ENCODE results near the gene PDE1C.

PDE1C gene

DNA sequence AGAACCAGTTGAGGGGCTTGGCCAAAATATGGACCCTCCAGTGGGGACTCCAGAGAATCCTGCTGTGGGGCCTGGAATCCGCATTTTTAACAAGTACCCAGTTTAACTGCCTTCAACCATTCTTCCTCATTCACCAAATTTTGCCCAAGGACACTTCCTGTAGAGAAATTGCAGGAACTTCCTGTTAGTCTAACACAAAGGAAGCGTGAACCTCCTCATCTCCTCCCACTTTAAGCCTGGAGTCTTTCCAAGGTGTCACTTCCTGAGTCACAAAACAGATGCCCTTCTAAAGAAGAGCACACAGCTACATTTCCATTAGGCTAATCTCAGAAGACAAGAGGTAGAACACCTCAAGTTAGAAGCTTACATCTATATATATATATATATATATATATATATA, 194.8 kb downstream of the PDE1C start:
- H2AK5ac ChIP-seq (ENCODE audit: low read length, severe bottlenecking), result no peak overlapping the region
- 60% methylated on average over 2 of the region's 2 CpGs for WGBS
- H2BK15ac ChIP-seq (ENCODE audit: low read depth, poor library complexity, severe bottlenecking), result no peak overlapping the region
- H3K27me3 ChIP-seq (ENCODE audit: control insufficient read depth in 1 of 2, insufficient read depth in 1 of 2, low read length in 2 of 2), result no peaks in the 10 kb centered on the region
- H3K4me1 ChIP-seq (ENCODE audit: control insufficient read depth, insufficient read depth, low read depth, low read length), result no peaks in the 10 kb centered on the region
- no peak overlapping the region for H2BK120ac ChIP-seq (ENCODE audit: low read depth, low read length)
- H3K36me3 ChIP-seq (ENCODE audit: control insufficient read depth in 1 of 2, insufficient read depth in 2 of 2, low read depth in 1 of 2, low read length in 2 of 2), result peaks cover 10 to 33% of the 10 kb centered on the region in 2 experiments
- H3K4me3 ChIP-seq (ENCODE audit: insufficient read depth in 1 of 2, low read depth in 1 of 2, low read length in 2 of 2), result no peak overlapping the region
- H3K9me3 ChIP-seq (ENCODE audit: control insufficient read depth, low read length), result no peaks in the 10 kb centered on the region
- H3K27ac ChIP-seq (ENCODE audit: low read length, poor library complexity, severe bottlenecking), result no peak overlapping the region
- no peak overlapping the region for H2BK12ac ChIP-seq (ENCODE audit: low read length in 2 of 2)
- H3K23ac ChIP-seq (ENCODE audit: low read length in 2 of 2), result no peak overlapping the region
- no peak overlapping the region for H2BK5ac ChIP-seq (ENCODE audit: low read depth, low read length, poor library complexity, severe bottlenecking)
- no peak overlapping the region for H3K4me2 ChIP-seq (ENCODE audit: low read length, poor library complexity, severe bottlenecking)
- H3K14ac ChIP-seq (ENCODE audit: low read length in 2 of 2), result no peak overlapping the region
- peak overlapping the region in 1 of 2 experiments; percentile 62 for H3K18ac ChIP-seq (ENCODE audit: low read depth in 1 of 2, low read length in 2 of 2)
- peak overlapping the region in 1 of 2 experiments; percentile 28 for H3K4ac ChIP-seq (ENCODE audit: low read depth in 1 of 2, low read length in 2 of 2)
- H3K9ac ChIP-seq (ENCODE audit: low read length), result no peak overlapping the region
- H4K8ac ChIP-seq (ENCODE audit: low read length), result peak overlapping the region; percentile 41
- H3K79me1 ChIP-seq (replicated peaks; ENCODE audit: low read length, poor library complexity, severe bottlenecking), result peaks cover 9% of the 10 kb centered on the region
- no peak overlapping the region for H2AFZ ChIP-seq (ENCODE audit: low read depth, low read length)
- no peak overlapping the region for H4K91ac ChIP-seq (ENCODE audit: low read length)
- DNase-seq, result no peak

DNA sequence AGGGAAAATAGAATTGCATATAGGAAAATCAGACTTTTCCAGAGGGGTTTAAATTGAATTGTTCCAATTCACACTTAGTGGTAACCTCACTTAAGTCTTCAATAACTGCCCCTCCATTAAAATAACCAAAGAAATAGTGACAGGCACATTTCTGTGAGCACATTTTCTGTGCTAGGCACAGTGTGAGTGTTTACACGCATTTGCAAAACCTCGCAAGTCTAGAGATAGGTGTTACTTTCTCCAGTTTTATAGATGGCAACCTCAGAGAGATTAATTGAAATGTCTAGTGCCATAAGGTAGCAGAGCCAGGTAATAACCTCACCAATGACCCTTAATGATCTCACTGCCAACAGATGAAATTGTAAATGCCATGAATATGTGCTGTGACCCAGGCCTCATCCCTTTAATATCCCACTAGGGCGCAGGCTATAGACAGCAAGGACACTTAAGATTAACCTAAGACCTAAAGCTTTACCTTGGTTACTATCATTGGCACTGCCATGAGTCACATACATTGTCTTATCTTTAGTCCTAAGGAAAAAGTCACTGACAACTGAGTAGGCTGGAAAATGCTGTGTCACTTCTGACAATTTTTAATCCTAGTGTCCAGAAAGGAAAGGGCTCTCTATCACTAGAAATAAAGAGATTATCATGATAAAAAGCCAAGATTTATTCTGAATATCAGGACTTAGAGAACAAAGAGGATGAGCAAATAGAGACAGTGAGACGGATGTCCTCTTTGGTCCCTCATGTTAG, 195.4 kb downstream of the PDE1C start:
- Histone ChIP-seq H3K9me3 (ENCODE audit: control insufficient read depth, low read length) (no peaks in the 10 kb centered on the region), H3K9ac (ENCODE audit: low read length) (no peak overlapping the region), H2BK120ac (ENCODE audit: low read depth, low read length) (no peak overlapping the region), H2AFZ (ENCODE audit: low read depth, low read length) (no peak overlapping the region), H3K23ac (ENCODE audit: low read length in 2 of 2) (no peak overlapping the region), H4K8ac (ENCODE audit: low read length) (peak overlapping the region; percentile 41), H3K4ac (ENCODE audit: low read depth in 1 of 2, low read length in 2 of 2) (no peak overlapping the region), H3K4me1 (ENCODE audit: control insufficient read depth, insufficient read depth, low read depth, low read length) (no peaks in the 10 kb centered on the region), H2BK5ac (ENCODE audit: low read depth, low read length, poor library complexity, severe bottlenecking) (no peak overlapping the region), H3K79me1 (replicated peaks; ENCODE audit: low read length, poor library complexity, severe bottlenecking) (peaks cover 9% of the 10 kb centered on the region), H2AK5ac (ENCODE audit: low read length, severe bottlenecking) (no peak overlapping the region), H2BK15ac (ENCODE audit: low read depth, poor library complexity, severe bottlenecking) (no peak overlapping the region), H3K4me3 (ENCODE audit: insufficient read depth in 1 of 2, low read depth in 1 of 2, low read length in 2 of 2) (no peak overlapping the region), H3K4me2 (ENCODE audit: low read length, poor library complexity, severe bottlenecking) (no peak overlapping the region), H3K27ac (ENCODE audit: low read length, poor library complexity, severe bottlenecking) (no peak overlapping the region), H4K91ac (ENCODE audit: low read length) (no peak overlapping the region), H3K27me3 (ENCODE audit: control insufficient read depth in 1 of 2, insufficient read depth in 1 of 2, low read length in 2 of 2) (no peaks in the 10 kb centered on the region), H3K18ac (ENCODE audit: low read depth in 1 of 2, low read length in 2 of 2) (peak overlapping the region in 1 of 2 experiments; percentile 62), H3K14ac (ENCODE audit: low read length in 2 of 2) (peak overlapping the region in 1 of 2 experiments; percentile 84), H2BK12ac (ENCODE audit: low read length in 2 of 2) (no peak overlapping the region), H3K36me3 (ENCODE audit: control insufficient read depth in 1 of 2, insufficient read depth in 2 of 2, low read depth in 1 of 2, low read length in 2 of 2) (peaks cover 10 to 33% of the 10 kb centered on the region in 2 experiments)
- no peak for DNase-seq
- WGBS, result 93% methylated on average over 4 of the region's 4 CpGs

DNA sequence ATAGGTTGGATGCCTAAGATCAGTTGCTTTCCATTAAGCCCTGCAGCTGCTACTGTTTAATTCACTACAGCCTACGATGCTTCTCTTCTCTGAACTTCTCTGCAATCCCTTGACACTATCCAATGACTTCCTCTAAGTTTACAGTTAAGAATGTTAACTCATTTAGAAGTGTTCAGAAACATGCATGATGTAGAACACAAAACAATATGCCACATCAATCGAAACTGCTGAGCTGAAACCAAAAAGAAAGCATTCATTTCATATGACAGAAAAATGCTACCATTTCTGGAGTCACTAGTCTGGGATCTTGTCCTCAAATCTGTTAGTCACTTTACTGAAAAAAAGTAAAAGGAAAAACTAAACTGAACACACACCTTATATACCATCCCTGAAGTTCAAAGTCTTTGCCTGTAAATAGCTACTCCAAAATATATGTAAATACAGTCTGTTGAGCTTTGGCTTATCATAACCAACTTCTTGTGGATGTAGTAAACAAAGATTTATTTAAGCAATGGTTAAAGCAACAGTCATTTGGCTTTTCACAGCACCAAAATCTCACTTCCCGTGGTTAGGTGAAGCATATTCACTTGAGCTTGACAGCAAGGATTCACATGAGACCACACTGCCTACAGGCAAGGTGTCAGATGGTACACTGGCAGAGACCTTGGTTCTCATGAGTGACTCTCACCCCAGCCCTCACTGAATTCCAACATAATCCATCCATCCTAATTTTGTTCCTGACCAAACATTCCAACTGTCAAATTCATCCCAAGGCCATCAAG, 196.2 kb downstream of the PDE1C start:
- no peak overlapping the region for H2BK120ac ChIP-seq (ENCODE audit: low read depth, low read length)
- DNase-seq, result no peak
- no peak overlapping the region for H3K9ac ChIP-seq (ENCODE audit: low read length)
- no peak overlapping the region for H4K91ac ChIP-seq (ENCODE audit: low read length)
- peaks cover 10 to 26% of the 10 kb centered on the region in 2 experiments for H3K36me3 ChIP-seq (ENCODE audit: control insufficient read depth in 1 of 2, insufficient read depth in 2 of 2, low read depth in 1 of 2, low read length in 2 of 2)
- H3K4me3 ChIP-seq (ENCODE audit: insufficient read depth in 1 of 2, low read depth in 1 of 2, low read length in 2 of 2), result no peak overlapping the region
- no peak overlapping the region for H2AK5ac ChIP-seq (ENCODE audit: low read length, severe bottlenecking)
- 95% methylated on average over 3 of the region's 3 CpGs for WGBS
- no peak overlapping the region for H2BK5ac ChIP-seq (ENCODE audit: low read depth, low read length, poor library complexity, severe bottlenecking)
- no peak overlapping the region for H2BK12ac ChIP-seq (ENCODE audit: low read length in 2 of 2)
- H3K18ac ChIP-seq (ENCODE audit: low read depth in 1 of 2, low read length in 2 of 2), result no peak overlapping the region
- no peak overlapping the region for H4K8ac ChIP-seq (ENCODE audit: low read length)
- H3K79me1 ChIP-seq (replicated peaks; ENCODE audit: low read length, poor library complexity, severe bottlenecking), result peaks cover 6% of the 10 kb centered on the region
- H3K4me2 ChIP-seq (ENCODE audit: low read length, poor library complexity, severe bottlenecking), result no peak overlapping the region
- peaks cover under 1% of the 10 kb centered on the region for H3K9me3 ChIP-seq (ENCODE audit: control insufficient read depth, low read length)
- no peak overlapping the region for H3K14ac ChIP-seq (ENCODE audit: low read length in 2 of 2)
- no peak overlapping the region for H3K4ac ChIP-seq (ENCODE audit: low read depth in 1 of 2, low read length in 2 of 2)
- H2AFZ ChIP-seq (ENCODE audit: low read depth, low read length), result no peak overlapping the region
- no peaks in the 10 kb centered on the region for H3K4me1 ChIP-seq (ENCODE audit: control insufficient read depth, insufficient read depth, low read depth, low read length)
- H2BK15ac ChIP-seq (ENCODE audit: low read depth, poor library complexity, severe bottlenecking), result no peak overlapping the region
- H3K27ac ChIP-seq (ENCODE audit: low read length, poor library complexity, severe bottlenecking), result no peak overlapping the region
- no peak overlapping the region for H3K23ac ChIP-seq (ENCODE audit: low read length in 2 of 2)
- H3K27me3 ChIP-seq (ENCODE audit: control insufficient read depth in 1 of 2, insufficient read depth in 1 of 2, low read length in 2 of 2), result no peaks in the 10 kb centered on the region

All from mesenchymal stem cell (in vitro differentiated cells and primary cell).